Left renal cortex interstitium (tissue), 4 donors: ENCODE results near the gene PXN. TPM values are rescaled to one million over a fixed set of nuclear protein-coding genes. Genes with fewer than 3 reads are reported as not detected.
"Not testable (repeated sequence)": the region's sequence is repeated elsewhere in the genome, so short reads cannot be mapped to it uniquely, and the experiment has no call there.

Source experiments
- DNase-seq, 4 donors: peaks; one replicate each; pipeline ENCODE4 v3.0.0-alpha.2; 2013; ENCODE audit warnings: low read depth in 4 of 4, low spot score in 2 of 4, missing footprints in 1 of 4
- polyA plus RNA-seq, 4 donors: library from polyadenylated mRNA; unstranded; fragments of 120-200 nt; gene quantifications; one replicate each; pipeline ENCODE4 v1.2.1, GENCODE V29; 2013; ENCODE audit not compliant: insufficient read length in 4 of 4

The PXN gene
- polyA plus RNA-seq, 4 donors, result 59.9 to 86.7 (median 69.9) TPM

DNA sequence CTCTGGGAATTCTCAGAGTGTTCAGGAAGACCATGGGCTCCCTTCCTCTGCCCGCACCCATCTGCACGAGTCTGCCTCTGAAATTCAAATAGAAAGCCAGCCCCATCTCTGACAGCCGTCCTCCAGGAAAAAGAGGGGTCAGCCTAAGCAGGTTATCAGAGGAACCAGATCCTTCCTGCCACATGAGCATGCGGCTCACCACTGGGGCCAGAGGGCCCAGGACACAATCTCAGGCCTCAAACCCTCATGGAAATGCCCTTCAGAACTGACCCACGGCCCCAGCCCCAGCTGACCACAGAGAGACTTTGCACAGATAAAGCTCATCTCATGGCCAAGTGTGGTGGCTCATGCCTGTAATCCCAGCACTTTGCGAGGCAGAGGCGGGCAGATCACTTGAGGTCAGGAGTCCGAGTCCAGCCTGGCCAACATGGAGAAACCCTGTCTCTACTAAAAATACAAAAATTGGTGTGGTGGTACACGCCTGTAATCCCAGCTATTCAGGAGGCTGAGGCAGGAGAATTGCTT is 23.2 kb downstream of the PXN start:
- DNase-seq, result no peak

GRCh38 chr12:120241561-120242274 is 23.8 kb downstream of the PXN start:
- no peak for DNase-seq

DNA sequence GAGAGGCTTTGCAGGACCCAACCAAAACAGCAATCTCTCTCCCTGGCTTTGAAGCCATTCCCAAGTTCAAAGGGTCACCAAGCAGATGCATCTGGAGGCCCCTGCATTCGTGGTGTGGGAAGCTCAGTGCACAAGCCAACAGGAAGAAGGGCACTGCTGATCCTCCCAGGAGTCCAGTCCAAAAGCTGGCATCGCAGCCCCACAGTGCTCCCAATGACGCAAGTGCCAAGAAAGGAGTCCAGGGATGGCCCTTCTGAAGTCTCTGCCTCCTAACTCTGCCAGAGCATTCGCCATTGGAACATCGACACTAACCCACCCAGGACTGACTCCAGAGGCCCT is 25.1 kb downstream of the PXN start:
- no peak for DNase-seq

GRCh38 chr12:120239776-120240494 is 25.6 kb downstream of the PXN start:
- DNase-seq, result no peak

GRCh38 chr12:120238839-120239445 is 26.6 kb downstream of the PXN start:
- no peak for DNase-seq

DNA sequence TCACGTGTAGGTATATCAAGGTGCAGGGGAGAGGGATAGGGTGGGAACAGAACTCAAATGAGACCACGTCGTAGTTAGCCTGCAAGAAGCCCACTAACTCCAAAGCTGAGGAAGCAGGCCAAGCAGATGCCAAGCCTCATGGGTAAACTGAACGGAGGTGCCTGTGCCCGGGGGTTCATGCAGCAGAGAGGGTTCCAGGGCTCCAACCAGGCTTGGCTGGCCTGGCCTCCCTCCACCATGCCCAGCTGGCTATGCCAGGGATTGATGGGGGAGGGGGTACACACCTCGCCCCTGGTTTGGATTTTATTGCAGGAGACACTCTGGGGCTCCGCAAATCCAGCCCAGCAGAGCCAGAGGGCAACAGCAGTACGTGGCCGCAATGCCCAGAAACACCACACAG is 27.3 kb downstream of the PXN start:
- no peak for DNase-seq

- no peak for DNase-seq
These were observed 28.0 kb downstream of the PXN start for GRCh38 chr12:120237360-120238171.

DNA sequence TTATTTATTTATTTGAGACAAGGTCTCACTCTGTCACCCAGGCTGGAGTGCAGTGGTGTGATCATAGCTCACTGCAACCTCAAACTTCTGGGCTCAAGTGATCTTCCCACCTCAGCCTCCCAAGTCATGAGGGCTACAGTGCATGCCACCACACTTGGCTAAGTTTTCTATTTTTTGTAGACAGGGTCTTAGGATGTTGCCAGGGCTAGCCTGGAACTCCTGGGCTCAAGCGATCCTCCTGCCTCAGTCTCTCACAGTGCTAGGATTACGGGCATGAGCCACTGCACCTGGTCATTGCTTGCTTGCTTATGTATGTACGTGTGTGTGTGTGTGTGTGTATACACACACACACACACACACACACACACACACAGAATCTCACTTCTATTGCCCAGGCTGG is 28.7 kb downstream of the PXN start:
- not testable (repeated sequence) for DNase-seq

- DNase-seq, result no peak
These were observed 29.9 kb downstream of the PXN start for GRCh38 chr12:120235369-120236323.

- DNase-seq, result peak in 3 of 4 donors; percentile 65 to 79 (median 67)
These were observed 30.7 kb downstream of the PXN start for GRCh38 chr12:120234643-120235368.

DNA sequence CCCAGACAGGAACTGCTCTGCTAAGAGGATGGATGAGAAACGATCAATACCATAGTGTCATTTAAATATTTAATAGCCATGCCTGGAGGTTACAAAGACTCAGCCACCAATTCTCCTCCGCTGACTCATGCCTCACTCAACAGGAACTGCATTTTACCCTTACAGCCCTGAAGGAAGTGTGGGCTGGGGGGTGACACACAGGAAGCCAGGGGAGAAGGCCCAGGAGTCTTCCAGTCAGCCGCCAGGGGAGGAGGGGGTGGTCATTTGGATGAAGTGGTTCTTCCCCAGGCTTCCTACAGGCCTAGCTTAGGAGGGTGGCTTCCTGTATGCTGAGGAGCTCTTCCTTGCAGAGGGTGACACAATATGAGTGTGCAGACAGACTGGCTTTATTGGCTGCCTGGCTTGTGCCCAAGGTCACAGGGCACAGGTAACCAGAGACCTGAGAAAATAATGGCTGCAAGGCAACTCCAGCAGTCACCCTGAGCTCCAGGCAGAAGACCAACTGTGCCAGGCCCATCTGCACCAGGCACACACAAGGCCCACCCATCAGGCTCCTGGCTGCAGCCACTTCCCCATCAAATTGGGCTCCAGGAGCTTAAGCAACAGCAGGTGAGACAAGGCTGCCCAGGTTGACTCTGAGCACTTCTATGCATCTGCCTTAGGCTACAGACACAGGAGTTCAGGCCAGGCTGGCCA is 34.1 kb downstream of the PXN start:
- no peak for DNase-seq

GRCh38 chr12:120230974-120231315 is 34.6 kb downstream of the PXN start:
- no peak for DNase-seq

DNA sequence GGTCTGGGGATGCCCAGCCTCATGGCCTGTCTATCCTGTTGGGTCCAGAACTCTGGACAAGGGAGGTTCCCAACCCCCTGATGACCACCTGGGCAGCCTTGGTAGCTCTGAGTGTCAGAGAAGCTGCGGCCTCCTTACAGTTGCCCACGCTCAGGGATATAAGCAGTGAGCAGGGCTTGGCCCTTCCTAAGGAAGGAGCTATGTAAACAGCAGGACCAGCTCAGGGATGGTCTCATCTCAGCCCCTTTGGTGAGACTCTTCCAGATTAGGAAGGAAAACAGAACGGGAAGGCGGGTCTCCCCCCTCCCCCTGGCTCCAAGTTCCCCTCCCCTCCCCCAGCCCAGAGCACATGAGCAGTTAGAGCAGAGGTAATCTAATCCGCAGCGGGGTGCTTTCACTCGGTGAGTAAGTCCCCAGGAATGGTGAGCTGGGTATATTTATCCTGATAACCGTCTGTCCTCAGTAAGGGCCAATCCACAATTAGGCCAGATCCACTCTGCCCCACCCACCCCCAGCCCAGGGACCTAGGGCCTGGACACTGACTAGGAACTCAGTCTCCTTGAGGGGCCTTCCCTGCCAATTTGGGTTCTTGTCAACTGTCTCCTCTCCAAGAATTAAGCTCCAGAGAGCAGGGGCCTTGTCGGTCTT is 35.1 kb downstream of the PXN start:
- no peak for DNase-seq

GRCh38 chr12:120229487-120230325 is 35.8 kb downstream of the PXN start:
- DNase-seq, result no peak

DNA sequence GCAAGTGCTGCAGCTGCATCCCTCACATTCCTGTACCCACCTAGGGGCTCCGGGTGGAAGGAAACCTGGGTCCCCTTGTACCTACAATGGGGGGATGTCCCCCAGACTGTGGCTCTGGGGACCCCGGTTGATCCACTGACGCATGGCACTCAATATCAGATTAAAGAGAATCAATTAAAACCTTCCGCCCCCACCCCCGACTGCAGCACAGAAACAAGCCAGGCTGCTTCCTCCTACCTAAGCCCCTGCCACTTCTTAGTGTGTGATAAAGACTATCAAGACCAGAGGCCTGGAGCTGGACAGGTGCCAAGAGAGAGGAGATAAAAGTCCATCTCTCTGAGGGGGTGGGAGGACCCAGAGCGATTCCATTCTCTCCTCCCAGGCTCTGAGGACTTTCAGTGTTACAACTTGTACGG is 36.5 kb downstream of the PXN start:
- no peak for DNase-seq

- DNase-seq, result peak in 3 of 4 donors; percentile 61 to 79 (median 79)
These were observed 37.0 kb downstream of the PXN start for GRCh38 chr12:120228291-120229070.

GRCh38 chr12:120228041-120228290 is 37.6 kb downstream of the PXN start:
- no peak for DNase-seq
